Gastrocnemius medialis (tissue), 4 donors: ENCODE results near the gene CCDC197.

Experiments used
- CTCF ChIP-seq, 5 experiments: fragments of 450-650 bp in 3 of 5; fragments of 200-600 bp in 2 of 5; sonication (generic) in 2 of 5; IDR thresholded peaks in 4 of 5; conservative IDR thresholded peaks in 1 of 5; 1 replicate in 4 of 5; 2 replicates in 1 of 5; pipeline ENCODE4 v1.5.1; 2016 to 2019; ENCODE audit warnings: antibody characterized with exemption in 5 of 5, mild to moderate bottlenecking in 3 of 5, moderate library complexity in 3 of 5
- POLR2A ChIP-seq, 2 donors: fragments of 450-650 bp; IDR thresholded peaks; one replicate each; pipeline ENCODE4 v1.6.1; 2017; ENCODE audit warnings: antibody characterized with exemption in 2 of 2, mild to moderate bottlenecking in 2 of 2, moderate library complexity in 2 of 2

DNA sequence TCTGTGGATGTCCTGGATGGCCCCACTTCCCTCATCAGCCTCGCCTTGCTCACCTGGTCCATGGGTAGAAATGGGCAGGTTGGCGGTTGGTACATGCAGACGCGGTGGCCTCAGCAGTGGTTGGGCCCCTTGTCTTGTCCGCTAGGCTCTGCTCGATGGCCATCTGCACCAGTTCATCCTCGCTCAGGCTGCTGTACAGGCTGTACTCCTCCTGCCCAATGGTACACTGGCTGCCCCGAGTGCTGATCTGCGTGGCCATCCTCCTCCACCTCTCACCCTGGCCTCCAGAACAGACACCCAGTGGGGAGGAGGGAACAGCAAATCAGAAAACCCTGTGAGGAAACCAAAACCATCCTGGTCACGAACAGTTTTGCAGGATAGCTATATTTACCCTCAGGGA, 32.8 kb upstream of the CCDC197 start:
- TF ChIP-seq POLR2A (IDR thresholded peaks at IDR 0.05) (peak in 1 of 2 donors; percentile 44), CTCF (IDR thresholded peaks at IDR 0.05 in 4 of 5, conservative IDR thresholded peaks at IDR 0.05 in 1 of 5) (no peak)
